PC-9 (cell line): ENCODE data around the gene DEFB127.

Source experiments
- CTCF ChIP-seq: fragments of 200-600 bp; sonication (generic); conservative IDR thresholded peaks from 2 replicates; pipeline ENCODE4 v1.6.1; 2017; ENCODE audit warnings: mixed run types, antibody characterized with exemption, mild to moderate bottlenecking, moderate library complexity
- EZH2 ChIP-seq: fragments of 200-600 bp; sonication (generic); IDR thresholded peaks from 2 replicates; pipeline ENCODE4 v1.8.0; 2017; ENCODE audit warnings: antibody characterized with exemption, low read depth

- no peak for TF ChIP-seq CTCF
- no peak for TF ChIP-seq EZH2
Observed at GRCh38 chr20:189611-190010, 32.4 kb downstream of the DEFB127 start, which contains the start of gene DEFB128.
